Stimulated activated CD4-positive, alpha-beta T cell treated with anti-CD3 and anti-CD28 coated beads, Interleukin-15, amount 100 ng/mL, for 24 hours (primary cell): Measurements from ENCODE around the gene DAGLA.
"Not testable (repeated sequence)": the region's sequence is repeated elsewhere in the genome, so short reads cannot be mapped to it uniquely, and the experiment has no call there.

Source experiments
- DNase-seq: peaks from one replicate; pipeline ENCODE4 v3.0.0-alpha.2; 2020

The DAGLA gene, protein sequence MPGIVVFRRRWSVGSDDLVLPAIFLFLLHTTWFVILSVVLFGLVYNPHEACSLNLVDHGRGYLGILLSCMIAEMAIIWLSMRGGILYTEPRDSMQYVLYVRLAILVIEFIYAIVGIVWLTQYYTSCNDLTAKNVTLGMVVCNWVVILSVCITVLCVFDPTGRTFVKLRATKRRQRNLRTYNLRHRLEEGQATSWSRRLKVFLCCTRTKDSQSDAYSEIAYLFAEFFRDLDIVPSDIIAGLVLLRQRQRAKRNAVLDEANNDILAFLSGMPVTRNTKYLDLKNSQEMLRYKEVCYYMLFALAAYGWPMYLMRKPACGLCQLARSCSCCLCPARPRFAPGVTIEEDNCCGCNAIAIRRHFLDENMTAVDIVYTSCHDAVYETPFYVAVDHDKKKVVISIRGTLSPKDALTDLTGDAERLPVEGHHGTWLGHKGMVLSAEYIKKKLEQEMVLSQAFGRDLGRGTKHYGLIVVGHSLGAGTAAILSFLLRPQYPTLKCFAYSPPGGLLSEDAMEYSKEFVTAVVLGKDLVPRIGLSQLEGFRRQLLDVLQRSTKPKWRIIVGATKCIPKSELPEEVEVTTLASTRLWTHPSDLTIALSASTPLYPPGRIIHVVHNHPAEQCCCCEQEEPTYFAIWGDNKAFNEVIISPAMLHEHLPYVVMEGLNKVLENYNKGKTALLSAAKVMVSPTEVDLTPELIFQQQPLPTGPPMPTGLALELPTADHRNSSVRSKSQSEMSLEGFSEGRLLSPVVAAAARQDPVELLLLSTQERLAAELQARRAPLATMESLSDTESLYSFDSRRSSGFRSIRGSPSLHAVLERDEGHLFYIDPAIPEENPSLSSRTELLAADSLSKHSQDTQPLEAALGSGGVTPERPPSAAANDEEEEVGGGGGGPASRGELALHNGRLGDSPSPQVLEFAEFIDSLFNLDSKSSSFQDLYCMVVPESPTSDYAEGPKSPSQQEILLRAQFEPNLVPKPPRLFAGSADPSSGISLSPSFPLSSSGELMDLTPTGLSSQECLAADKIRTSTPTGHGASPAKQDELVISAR

DNA sequence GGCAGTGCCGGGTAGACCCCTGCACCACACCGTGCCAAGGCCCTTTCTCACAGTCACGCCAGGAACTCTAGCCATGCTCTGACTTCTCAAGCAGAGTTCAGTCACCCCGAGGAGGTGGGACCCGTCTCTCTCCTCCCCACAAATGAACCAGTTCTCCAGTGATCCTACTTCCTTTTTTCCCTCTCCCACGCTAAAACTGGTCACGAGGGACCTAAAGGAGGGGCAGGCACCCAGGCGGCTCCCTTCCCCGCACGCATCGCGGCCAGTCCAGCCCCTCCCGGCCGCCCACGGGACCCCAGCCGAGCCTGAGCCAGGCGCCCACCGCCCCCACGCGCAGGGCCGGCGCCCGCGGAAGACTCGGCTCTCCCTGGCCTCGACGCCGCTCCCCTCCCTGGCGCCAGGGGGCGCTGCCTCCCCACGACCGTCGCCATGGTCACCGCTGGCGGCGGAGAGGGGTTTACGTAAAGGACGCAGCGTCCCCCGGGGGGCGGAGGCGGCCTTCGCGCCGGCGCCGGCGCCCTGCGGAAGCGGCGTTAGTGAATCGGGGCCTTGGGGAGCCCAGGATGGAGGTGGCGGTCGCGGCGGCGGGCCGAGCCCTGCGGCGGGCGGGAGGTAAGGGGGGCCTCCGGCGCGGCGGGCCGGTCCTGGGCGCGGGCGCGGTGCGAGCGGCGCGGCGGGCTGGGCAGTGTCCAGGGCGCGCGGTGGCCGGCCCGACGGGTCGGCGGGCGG is at the start of gene DAGLA:
Gene DAGLA, plus strand, starts transcription at position 499 of the 729 bp plus-strand sequence. CDS start 39,765 bp downstream, outside the sequence.
- peak; percentile 75 for DNase-seq

- no peak for DNase-seq
Observed at GRCh38 chr11:61632096-61632495, 48.1 kb upstream of the DAGLA start.

DNA sequence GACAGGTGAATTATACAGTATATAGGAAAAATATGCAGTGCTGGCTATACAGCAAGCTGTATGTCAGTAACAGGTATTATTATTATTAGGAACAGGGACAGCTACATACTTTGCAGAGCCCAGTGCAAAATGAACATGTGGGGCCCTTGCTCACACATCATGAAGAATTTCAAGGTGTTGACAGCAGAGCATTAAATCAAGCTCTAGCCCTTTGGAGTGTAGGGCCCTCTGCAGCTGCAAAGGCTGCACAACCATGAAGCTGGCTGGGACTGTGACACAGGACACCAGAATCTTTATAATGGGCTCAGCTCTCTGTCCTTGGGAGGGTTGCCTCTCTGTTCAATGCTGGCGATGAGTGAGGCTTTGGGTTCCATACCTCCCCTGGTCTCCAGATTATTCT is 44.9 kb upstream of the DAGLA start:
- DNase-seq = no peak

DNA sequence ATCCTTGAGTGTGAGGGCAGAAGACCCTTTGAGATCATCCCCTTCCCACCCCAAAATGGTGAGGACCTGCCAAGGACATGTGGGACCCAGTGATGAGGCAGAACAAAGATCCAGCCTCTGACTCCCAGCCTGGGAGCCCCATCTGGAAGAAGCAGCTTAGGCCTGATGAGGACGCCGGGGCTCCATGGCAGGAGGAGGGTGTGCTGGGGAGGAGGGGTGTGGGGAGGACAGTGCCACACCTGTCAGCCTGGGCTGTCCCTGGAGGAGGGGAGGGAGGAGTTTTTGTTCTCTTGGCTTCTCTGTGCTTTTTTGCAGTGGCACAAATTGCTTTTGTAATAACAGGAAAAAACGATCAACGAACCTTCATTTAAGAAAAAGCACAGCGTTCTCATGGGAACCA is 44.4 kb upstream of the DAGLA start:
- DNase-seq = no peak

DNA sequence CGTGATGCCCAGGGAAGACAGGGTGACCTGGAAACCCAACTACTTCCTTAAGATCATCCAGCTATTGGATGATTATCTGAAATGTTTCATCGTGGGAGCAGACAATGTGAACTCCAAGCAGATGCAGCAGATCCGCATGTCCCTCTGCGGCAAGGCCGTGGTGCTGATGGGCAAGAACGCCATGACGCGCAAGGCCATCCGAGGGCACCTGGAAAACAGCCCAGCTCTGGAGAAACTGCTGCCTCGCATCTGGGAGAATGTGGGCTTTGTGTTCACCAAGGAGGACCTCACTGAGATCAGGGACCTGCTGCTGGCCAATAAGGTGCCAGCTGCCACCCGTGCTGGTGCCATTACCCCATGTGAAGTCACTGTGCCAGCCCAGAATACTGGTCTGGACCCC is 43.5 kb upstream of the DAGLA start:
- DNase-seq = no peak

DNA sequence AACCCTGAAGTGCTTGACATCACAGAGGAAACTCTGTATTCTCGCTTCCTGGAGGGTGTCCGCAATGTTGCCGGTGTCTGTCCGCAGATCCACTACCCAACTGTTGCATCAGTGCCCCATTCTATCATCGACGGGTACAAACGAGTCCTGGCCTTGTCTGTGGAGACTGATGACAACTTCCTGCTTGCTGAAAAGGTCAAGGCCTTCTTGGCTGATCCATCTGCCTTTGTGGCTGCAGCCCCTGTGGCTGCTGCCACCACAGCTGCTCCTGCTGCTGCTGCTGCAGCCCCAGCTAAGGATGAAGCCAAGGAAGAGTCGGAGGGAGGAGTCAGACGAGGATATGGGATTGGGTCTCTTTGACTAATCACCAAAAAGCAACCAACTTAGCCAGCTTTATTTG is 42.9 kb upstream of the DAGLA start:
- no peak for DNase-seq

DNA sequence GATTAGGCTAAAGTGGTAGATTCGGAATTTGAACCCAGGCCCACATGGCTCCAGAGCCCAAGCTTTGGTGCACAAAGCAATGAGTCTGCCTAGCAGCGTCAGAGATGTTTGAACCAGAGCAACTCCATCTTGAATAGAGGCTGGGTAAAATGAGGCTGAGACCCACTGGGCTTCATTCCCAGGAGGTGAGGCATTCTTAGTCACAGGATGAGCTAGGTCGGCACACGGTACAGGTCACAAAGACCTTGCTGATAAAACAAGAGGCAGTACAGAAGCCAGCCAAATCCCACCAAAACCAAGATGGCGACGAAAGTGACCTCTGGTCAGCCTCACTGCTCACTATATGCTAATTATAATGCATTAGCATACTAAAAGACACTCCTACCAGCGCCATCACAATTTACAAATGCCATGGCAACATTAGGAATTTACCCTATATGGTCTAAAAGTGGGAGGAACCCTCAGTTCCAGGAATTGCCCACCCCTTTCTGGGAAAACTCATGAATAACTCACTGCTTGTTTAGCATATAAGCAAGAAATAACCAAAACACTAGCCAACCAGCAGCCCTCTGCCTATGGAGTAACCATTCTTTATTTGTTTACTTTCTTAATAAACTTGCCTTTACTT is 40.3 kb upstream of the DAGLA start:
- no peak for DNase-seq

GRCh38 chr11:61642162-61642561 is 38.0 kb upstream of the DAGLA start:
- no peak for DNase-seq

DNA sequence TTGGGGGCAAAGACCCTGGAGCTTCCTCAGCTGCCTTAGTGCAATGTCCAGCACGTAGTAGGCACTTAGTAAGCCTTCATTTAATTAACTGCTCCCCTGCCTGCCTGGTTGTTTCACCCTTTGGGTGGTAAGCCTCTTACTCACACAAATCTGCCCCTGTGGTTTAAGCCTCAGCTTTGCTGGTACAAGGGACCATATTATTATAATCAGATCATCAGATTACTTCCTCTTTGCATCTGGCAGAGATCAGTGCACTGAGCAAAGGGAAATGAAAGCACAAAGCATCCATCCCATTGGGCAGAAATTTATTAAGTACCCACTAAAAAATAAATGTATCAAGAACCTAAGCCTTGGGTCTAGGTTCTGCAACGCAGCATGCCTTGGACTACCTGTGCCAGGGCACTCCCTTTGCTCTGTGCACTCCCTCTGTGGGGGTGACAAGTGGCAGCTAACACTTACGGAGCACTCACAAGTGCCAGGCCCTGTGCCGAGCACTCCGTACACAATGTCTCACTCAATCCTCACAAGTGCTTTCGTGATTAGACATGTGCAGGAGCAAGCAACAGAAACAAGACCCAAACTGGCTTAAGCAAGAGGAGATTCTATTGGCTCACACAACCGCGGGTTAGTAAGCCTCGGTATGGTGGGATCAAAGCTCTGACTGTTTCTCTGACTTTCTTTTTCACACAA is 34.9 kb upstream of the DAGLA start:
- DNase-seq = no peak

- no peak for DNase-seq
Observed at GRCh38 chr11:61647529-61647928, 32.7 kb upstream of the DAGLA start.

DNA sequence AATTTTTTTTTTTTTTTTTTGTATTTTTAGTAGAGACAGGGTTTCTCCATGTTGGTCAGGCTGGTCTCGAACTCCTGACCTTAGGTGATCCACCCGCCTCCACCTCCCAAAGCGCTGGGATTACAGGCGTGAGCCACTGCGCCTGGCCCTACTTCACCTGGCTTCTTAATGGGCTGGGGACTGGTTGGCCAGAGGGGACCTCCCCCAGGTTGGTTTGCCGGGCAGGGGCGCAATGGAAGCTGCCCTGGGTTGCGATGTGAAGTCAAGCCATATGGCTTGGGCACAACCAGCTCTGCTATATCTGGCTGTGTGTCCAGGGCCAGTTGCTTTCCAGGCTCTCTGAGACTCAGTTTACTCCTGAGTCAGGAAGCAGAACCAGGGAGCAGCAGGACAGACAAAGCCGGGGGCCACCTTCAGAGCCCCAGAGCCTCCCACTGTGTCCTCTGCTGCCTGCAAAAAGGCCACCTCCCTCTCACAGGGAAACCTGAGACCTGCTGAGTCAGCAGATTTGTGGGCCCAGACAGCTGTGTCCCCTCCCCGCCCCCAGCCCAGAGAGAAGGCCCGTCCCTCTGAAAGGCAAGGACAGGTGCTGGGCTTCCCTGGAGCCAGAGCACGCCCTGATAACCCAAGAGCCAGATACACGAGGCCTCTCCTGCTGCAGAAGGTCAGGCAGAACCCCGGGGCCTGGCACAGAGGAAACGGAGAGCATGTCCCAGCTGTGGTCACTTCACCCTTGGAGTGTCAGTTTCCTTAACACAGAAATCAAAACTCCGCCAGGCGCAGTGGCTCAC is 29.2 kb upstream of the DAGLA start:
- no peak for DNase-seq

GRCh38 chr11:61652135-61652534 is 28.1 kb upstream of the DAGLA start:
- no peak for DNase-seq

DNA sequence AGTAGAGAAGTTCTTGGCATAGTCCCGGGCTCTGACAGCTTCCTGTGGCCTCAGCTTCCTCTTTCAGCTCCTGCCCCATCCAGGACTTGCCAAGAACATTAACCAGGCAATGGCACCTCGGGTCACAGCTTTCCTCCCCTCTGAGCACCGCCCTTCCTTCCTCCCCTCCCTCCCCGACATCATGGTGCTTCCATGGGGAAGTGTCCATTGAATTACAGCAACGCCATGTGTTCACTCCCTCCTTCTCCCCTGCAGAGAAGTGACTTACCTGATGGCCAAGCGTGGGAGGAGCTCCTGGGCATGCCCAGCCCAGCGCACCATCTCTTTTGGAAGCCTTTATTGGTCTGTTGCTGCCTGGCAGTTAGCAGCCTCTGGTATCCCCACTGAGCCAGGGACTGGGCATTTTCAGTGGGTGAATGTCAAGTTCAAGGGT is 25.8 kb upstream of the DAGLA start:
- DNase-seq = no peak

DNA sequence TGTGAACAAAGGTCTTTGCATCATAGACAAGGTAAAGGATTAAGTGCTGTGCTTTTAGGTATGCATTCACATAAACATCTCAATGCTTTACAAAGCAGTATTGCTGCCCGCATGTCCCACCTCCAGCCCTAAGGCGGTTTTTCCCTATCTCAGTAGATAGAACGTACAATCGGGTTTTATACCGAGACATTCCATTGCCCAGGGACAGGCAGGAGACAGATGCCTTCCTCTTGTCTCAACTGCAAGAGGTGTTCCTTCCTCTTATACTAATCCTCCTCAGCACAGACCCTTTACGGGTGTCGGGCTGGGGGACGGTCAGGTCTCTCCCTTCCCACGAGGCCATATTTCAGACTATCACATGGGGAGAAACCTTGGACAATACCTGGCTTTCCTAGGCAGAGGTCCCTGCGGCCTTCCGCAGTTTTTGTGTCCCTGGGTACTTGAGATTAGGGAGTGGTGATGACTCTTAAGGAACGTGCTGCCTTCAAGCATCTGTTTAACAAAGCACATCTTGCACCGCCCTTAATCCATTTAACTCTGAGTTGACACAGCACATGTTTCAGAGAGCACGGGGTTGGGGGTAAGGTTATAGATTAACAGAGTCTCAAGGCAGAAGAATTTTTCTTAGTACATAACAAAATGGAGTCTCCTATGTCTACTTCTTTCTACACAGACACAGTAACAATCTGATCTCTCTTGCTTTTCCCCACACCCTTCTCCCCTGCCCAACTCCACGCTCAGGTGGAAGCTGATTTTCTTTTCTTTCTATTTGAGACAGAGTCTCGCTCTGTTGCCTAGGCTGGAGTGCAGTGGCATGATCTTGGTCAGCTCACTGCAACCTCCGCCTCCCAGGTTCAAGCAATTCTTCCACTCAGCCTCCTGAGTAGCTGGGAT is 24.7 kb upstream of the DAGLA start:
- not testable (repeated sequence) for DNase-seq

GRCh38 chr11:61656347-61657077 is 23.7 kb upstream of the DAGLA start:
- DNase-seq = no peak

- DNase-seq = no peak
Observed at GRCh38 chr11:61657566-61658290, 22.5 kb upstream of the DAGLA start.

GRCh38 chr11:61659413-61660196 is 20.6 kb upstream of the DAGLA start:
- no peak for DNase-seq

GRCh38 chr11:61660997-61661396 is 19.2 kb upstream of the DAGLA start:
- not testable (repeated sequence) for DNase-seq
